ENCODE data around the gene IZUMO4.

Gene IZUMO4

GRCh38 chr19:2103045-2103707 is 6.5 kb downstream of the IZUMO4 start:
- Histone ChIP-seq H3K4me1 (peaks cover 24 to 33% (median 27%) of the 10 kb centered on the region in 10 experiments), H3K27me3 (no peaks in the 10 kb centered on the region), H3K27ac (no peak overlapping the region), H4K20me1 (peaks cover 39 to 99% (median 72%) of the 10 kb centered on the region in 11 experiments), H3K9me3 (replicated peaks in 1 of 11) (peaks cover 13 to 28% (median 23%) of the 10 kb centered on the region in 11 experiments), H3K4me2 (no peak overlapping the region), H3K36me3 (peaks cover 71 to 81% (median 74%) of the 10 kb centered on the region in 11 experiments), H3K4me3 (no peak overlapping the region), H3K9ac (no peak overlapping the region)
- TF ChIP-seq Cebpa-rat (IDR thresholded peaks at IDR 0.05) = no peak

DNA sequence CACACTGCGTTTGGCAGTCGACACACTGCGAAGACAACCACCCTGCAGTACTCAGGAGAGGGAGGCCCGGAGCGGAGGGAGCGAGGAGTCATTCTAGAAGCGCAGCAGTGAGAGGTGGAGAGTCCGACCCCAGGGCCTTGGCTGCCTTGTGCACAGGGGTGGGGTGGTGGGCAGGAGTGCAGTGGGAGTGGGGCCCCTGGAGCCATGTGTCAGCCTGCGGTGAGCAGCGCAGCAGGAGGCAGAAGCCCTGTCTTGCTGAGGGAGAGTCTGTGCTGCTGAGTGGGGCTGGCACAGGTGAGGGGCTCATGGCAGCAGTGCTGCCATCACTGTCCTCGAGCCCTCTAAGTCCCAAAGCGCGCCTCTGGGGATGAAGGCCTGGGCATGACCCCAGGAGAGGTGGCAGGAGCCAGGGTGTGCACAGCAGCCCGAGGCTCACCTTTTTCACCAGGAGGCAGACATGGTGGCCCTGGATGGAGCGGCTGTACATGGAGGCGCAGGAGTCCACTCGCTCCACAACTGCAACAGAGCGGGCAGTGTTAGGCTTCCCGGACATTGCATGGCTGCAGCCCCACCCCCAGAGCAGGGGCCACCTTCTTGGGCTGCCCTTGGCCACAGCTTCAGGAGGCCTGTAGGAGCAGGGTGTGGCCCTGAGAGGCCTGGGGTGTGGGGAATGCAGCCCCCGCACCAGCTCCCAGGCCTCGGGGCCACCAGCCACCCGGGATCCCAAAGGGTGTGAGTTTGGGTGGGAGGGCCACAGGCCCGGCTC is 11.7 kb downstream of the IZUMO4 start:
- no peak for TF ChIP-seq Cebpa-rat (IDR thresholded peaks at IDR 0.05)
- Histone ChIP-seq H3K36me3 (peaks cover 81 to 91% (median 86%) of the 10 kb centered on the region in 11 experiments), H3K4me3 (no peak overlapping the region; a peak in 3 of 20 replicates)

GRCh38 chr19:2109046-2109864 is 12.5 kb downstream of the IZUMO4 start:
- Histone ChIP-seq H3K27me3 (no peaks in the 10 kb centered on the region), H3K4me2 (peak overlapping the region; percentile 45 to 86 (median 66); a peak in 21 of 22 replicates), H3K9ac (peak overlapping the region in 6 of 11 experiments; percentile 6 to 31 (median 13); a peak in 6 of 22 replicates), H3K4me1 (peaks cover 43 to 77% (median 68%) of the 10 kb centered on the region in 10 experiments), H4K20me1 (peaks cover 58 to 100% (median 83%) of the 10 kb centered on the region in 11 experiments), H3K27ac (no peak overlapping the region), H3K36me3 (peaks cover 80 to 91% (median 84%) of the 10 kb centered on the region in 11 experiments), H3K4me3 (no peak overlapping the region; a peak in 1 of 20 replicates), H3K9me3 (replicated peaks in 1 of 11) (peaks cover 13 to 22% (median 21%) of the 10 kb centered on the region in 11 experiments)
- TF ChIP-seq Cebpa-rat (IDR thresholded peaks at IDR 0.05) = no peak

More for the DNA sequence above, 11.7 kb downstream of the IZUMO4 start:
- peaks cover 34 to 69% (median 60%) of the 10 kb centered on the region in 10 experiments for H3K4me1 ChIP-seq
- peak overlapping the region; percentile 45 to 86 (median 66) for H3K4me2 ChIP-seq
- peaks cover 58 to 100% (median 83%) of the 10 kb centered on the region in 11 experiments for H4K20me1 ChIP-seq
- peaks cover 13 to 28% (median 23%) of the 10 kb centered on the region in 11 experiments for H3K9me3 ChIP-seq (replicated peaks in 1 of 11)
- H3K9ac ChIP-seq = peak overlapping the region in 9 of 11 experiments; percentile 1 to 48 (median 28); a peak in 11 of 22 replicates
- H3K27ac ChIP-seq = peak overlapping the region in 2 of 11 experiments; percentile 3 to 62; a peak in 2 of 22 replicates
- no peaks in the 10 kb centered on the region for H3K27me3 ChIP-seq

GRCh38 chr19:2110822-2111221 is 14.1 kb downstream of the IZUMO4 start:
- H3K4me2 ChIP-seq = no peak overlapping the region
- H3K9ac ChIP-seq = no peak overlapping the region
- H4K20me1 ChIP-seq = peaks cover 71 to 100% (median 95%) of the 10 kb centered on the region in 11 experiments
- no peak overlapping the region for H3K4me3 ChIP-seq
- H3K4me1 ChIP-seq = peaks cover 53 to 92% (median 75%) of the 10 kb centered on the region in 10 experiments
- H3K27ac ChIP-seq = no peak overlapping the region
- no peak for TF ChIP-seq Cebpa-rat (IDR thresholded peaks at IDR 0.05)
- peaks cover 2 to 6% (median 5%) of the 10 kb centered on the region in 11 experiments; a peak in 21 of 22 replicates for H3K9me3 ChIP-seq (replicated peaks in 1 of 11)
- H3K27me3 ChIP-seq = no peaks in the 10 kb centered on the region
- H3K36me3 ChIP-seq = peaks cover 79 to 91% (median 83%) of the 10 kb centered on the region in 11 experiments

DNA sequence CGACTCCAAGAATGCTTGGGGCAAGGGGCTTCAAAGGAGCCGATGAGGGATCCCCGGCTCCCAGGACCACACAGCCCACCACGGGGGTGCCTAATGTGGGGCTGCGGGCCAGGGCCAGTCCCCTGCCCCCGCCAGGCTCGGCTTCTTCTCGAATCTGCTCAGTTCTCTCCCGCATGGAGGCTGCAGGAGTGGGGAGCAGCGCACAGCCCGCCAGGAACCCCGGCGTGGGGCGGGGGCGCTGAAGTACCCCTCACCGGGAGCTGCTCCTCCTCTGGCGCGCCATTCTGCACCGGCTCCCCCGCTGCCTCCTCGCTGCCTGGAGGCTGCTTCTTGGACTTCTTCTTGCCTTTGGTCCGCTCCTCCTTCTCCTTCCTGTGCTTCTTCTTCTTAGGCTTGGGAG is 14.7 kb downstream of the IZUMO4 start:
- peaks cover 0 to under 1% (median 0%) of the 10 kb centered on the region in 11 experiments; a peak in 1 of 22 replicates for H3K9me3 ChIP-seq (replicated peaks in 1 of 11)
- no peak overlapping the region for H3K27ac ChIP-seq
- H3K4me3 ChIP-seq = no peak overlapping the region
- H4K20me1 ChIP-seq = peaks cover 77 to 100% (median 96%) of the 10 kb centered on the region in 11 experiments
- no peak overlapping the region for H3K9ac ChIP-seq
- TF ChIP-seq Cebpa-rat (IDR thresholded peaks at IDR 0.05) = no peak
- peaks cover 50 to 89% (median 69%) of the 10 kb centered on the region in 10 experiments for H3K4me1 ChIP-seq
- no peak overlapping the region for H3K4me2 ChIP-seq
- H3K36me3 ChIP-seq = peaks cover 79 to 91% (median 83%) of the 10 kb centered on the region in 11 experiments
- H3K27me3 ChIP-seq = no peaks in the 10 kb centered on the region

- H3K27me3 ChIP-seq = no peaks in the 10 kb centered on the region
- H3K4me2 ChIP-seq = no peak overlapping the region
- H3K4me1 ChIP-seq = peaks cover 46 to 84% (median 64%) of the 10 kb centered on the region in 10 experiments
- H3K9ac ChIP-seq = no peak overlapping the region
- peaks cover 82 to 92% (median 85%) of the 10 kb centered on the region in 11 experiments for H3K36me3 ChIP-seq
- H3K27ac ChIP-seq = no peak overlapping the region
- H3K9me3 ChIP-seq (replicated peaks in 1 of 11) = no peaks in the 10 kb centered on the region
- TF ChIP-seq Cebpa-rat (IDR thresholded peaks at IDR 0.05) = no peak
- peaks cover 80 to 100% (median 98%) of the 10 kb centered on the region in 11 experiments for H4K20me1 ChIP-seq
- no peak overlapping the region for H3K4me3 ChIP-seq
Observed at GRCh38 chr19:2111886-2112285, 15.2 kb downstream of the IZUMO4 start.

DNA sequence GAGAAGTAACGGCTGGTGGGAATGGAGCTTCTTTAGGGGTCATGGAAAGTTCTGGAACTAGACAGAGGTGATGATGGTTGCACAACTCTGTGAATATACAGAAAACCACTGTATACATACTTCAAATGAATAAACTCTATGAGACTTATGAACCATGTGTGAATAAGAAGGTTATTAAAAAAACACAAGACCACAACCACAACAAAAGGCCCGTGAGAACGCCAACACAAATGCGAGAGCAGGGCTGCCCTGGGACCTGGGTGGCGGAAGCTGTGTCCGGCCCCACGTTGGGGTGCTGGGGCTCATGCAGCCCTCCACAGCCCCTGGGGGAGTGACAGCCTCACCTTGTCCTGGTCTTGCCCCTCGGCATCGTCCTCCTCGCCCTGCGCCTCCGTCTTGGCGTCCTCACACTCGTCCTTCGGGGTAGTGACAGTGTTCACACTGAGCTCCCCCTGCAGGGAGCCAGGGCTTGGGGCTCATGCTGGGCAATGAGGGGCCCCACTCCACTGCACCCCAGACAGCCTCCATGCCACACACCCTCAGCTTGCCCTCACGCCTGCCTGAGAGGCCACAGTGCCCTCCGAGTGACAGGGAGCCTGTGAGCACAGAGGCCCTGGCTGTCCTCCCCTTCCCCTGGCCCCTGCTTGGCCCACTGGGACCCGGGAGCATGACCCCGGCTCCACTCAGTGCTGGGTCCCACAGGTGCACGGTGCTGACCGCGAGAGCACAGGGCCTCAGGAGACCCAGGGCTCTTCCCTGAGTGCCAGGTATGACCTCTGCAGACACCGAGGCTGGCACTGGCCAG is 16.0 kb downstream of the IZUMO4 start:
- Histone ChIP-seq H3K27ac (no peak overlapping the region), H4K20me1 (peaks cover 83 to 100% (median 99%) of the 10 kb centered on the region in 11 experiments), H3K36me3 (peaks cover 90 to 99% (median 93%) of the 10 kb centered on the region in 11 experiments), H3K4me3 (no peak overlapping the region), H3K27me3 (no peaks in the 10 kb centered on the region), H3K9me3 (replicated peaks in 1 of 11) (no peaks in the 10 kb centered on the region), H3K9ac (peak overlapping the region in 6 of 11 experiments; percentile 2 to 57 (median 24); a peak in 4 of 22 replicates), H3K4me1 (peaks cover 37 to 76% (median 56%) of the 10 kb centered on the region in 10 experiments), H3K4me2 (peak overlapping the region in 9 of 11 experiments; percentile 35 to 74 (median 51); a peak in 16 of 22 replicates)
- no peak for TF ChIP-seq Cebpa-rat (IDR thresholded peaks at IDR 0.05)

All from BLaER1 treated with 17β-estradiol and CSF1 and Interleukin-3, amounts not matched to agents 10 nM and 100 nM (cell line).